Activated CD4-positive, alpha-beta T cell treated with anti-CD3 and anti-CD28 coated beads for 24 hours (primary cell): ENCODE measurements around the gene C19orf47.

Experiments
- DNase-seq, 2 donors: peaks; one replicate each; pipeline ENCODE4 v3.0.0-alpha.2; 2020; ENCODE audit warnings: low read depth in 2 of 2

The C19orf47 gene

DNA sequence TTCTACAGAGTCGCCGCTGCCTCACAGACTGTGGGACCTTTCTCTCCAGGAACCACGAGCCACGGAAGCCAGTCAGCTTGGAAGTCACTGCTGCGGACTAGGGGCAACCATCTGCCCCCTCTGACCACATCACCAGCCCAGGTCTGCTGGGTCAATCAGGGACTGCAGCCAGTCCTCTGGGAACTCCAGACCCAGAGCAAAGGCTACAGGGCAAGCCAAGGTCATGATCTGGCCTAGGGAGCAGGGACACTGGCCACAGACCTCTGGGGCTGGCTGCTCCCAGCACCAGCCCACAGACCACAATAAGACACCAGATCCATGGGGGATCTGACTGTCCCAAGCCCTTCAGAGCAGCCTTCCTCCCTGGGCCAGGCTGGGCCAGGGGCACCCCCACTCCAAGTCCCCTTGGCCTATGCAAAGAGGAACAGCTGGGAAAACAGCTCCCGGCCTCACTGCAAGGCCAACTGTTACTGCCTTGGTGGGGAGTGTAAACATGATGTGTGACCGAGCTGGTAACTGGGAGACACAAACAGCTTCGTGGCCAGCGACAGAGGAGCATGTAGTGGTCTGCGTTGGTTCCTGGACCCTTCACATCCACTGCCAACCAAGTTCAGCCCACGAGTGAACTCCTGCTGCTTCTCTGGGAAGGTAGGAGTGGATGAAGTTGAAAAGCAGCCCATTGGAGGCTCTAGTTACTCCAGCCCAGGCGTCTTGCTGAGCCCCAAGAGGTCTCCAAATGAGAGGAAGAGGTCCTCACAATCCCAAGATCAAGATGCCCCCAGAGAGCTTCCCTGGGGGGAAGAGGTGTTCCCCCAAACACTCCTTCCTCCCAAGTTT lies 64.6 kb downstream of the C19orf47 start:
- DNase-seq: no peak

DNA sequence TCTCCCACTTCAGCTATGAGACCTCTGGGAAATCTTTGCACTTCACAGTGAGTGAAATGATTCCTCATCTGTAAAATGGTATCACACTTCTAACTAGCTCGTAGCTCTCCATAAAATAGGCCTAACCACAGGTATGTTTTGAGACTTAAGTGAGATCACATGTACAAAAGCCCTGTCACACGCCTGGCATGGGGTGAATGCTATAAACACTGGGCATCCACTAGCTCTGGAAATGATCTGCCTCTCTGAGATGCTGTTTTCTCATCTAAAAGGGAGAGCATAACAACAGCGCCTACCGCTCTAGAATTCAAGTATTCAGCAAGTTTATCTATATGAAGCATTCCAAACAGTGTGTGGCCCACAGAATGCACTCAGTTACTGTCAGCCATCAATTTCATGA lies 65.3 kb downstream of the C19orf47 start:
- DNase-seq: no peak

DNA sequence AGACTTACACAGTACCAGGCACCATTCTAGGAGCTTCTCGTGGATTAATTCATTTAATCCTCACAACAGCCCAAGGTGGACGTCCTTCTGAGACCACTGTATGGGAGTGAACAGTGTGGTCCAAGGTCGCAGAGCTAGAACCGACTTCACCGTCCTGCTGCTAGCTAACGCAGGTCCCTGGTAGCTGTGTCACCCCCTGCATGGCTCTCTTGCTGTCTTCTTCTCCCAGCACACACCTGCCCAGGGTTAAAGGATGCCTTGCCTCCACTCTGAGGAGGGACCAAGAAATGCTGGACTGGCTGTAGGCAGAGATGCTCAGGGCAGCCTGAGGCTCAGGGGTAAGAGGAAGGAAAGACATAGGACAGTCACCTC lies 66.0 kb downstream of the C19orf47 start:
- DNase-seq: no peak

DNA sequence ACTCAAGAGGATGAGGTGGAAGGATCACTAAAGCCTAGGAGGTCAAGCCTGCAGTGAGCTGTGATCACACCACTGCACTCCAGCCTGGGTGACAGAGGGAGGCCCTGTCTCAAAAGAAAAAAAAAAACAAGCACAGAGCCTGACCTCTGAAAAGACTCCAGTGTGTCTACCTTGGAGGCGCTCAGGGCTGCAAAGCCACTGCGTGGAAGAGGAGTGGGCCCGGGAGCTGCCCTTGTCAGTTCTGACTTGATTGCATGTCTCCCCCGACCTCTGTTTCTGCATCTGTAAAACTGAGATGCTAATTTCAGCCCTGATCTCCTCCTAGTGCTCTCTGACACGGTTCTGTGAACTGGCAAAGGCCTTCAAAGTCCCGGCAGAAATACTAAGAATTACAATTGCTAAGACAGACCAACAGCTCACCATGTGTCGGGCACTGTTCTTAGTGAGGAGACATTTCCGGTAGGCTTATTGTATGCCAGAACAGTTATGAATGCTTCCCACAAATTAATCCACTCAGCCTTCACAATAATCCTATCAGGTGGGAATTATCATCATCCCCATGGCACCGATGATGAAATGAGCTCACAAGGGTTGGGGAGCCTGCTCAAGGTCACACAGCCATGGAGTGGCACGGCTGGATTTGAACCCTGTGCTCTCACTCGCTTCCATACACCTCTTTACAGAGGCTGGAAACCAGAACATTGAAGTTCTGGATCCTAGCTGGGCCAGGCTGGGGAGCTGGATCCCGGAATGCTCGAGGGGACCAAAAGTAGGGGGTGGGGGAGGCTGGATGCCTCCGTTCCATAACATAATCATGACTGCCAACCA lies 66.6 kb downstream of the C19orf47 start:
- no peak for DNase-seq

DNA sequence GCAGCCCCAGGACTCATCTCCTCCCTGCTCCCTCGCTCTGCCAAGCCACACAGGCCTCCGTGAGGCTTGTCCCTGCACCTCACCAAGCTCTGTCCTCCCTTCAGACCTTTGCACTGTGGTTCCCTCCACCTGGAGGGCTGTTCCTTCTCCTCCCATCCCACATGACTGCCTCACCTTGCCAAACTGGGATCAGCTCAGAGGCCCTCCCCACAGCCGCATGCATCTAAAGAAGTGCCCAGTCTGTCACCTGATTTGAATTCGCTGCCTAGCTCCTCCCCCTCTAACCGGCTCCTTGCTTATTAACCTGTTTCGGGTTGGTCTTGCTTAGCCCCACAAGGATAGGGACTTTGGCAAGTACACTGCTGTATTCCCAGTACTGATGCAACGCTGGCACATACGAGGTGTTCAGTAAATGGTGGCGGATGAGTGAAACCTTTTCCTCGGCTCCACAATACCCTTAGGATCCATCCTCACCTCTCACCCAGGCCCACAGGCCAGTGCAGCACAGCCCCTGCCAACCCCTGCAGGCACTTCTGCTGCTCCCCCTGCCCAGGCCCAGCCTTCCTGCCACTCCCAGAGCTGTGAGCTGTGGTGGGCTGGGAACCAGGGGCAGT lies 67.5 kb downstream of the C19orf47 start:
- DNase-seq: no peak

DNA sequence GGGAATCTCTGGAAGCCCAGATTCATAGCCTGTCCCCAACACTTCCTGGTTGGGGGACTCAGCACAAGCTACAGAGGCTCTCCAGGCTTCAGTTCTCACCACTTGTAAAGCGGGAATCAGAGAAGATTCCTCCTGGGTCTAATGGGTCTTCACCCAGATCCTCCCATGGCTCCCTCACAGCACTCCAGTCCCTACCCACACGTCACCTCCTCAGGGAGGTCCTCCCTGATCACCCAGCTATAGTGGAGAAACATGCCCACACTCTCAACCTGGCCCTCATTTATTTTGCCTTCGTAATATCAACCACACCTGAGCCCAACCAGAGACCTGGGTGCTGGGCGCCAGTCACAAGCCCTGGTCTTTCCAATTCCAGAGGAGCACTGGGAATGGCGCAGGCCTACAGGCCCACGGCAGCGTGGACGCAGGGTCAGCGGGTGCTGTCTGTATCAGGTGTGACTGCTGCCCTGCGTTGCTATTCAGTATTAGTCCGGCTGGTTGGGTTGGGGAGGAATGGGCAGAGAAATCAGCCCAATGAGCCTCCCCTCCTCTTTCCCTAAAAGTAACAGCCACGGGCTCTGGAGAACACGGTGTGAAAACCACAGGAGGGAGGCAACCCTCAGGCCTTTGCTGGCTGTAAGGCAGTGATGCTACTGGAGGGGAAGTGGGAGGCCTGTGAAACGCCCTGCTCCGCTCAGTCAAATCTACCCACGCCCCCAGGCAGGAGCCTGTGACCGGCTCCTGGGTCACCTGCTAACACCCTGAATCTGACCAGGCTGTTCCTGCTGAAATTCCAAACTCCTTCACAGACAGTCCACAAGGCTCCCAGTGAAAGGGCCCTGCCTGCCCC lies 68.2 kb downstream of the C19orf47 start:
- no peak for DNase-seq

DNA sequence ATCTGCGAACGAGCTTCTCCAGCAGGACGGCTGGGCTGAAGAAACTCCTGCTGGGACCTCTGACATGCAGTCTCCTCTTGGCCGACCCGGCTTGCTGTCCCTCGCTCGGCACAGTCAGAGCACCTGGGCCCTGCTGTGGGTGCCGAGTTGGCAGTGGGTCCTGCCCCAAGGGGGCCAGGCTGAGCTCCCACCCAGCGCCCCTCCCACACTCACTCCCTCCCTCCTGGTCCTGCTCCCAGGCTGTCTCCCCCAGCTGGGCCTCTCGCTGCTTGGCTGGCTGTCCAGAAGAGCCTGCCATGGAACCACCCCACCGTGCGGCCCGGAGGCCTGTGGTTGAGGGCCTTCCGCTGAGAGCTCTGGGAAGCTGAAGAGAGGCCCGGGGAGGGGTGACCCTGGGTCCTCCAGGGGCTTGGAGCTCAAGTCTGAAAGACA lies 69.1 kb downstream of the C19orf47 start:
- DNase-seq: no peak

DNA sequence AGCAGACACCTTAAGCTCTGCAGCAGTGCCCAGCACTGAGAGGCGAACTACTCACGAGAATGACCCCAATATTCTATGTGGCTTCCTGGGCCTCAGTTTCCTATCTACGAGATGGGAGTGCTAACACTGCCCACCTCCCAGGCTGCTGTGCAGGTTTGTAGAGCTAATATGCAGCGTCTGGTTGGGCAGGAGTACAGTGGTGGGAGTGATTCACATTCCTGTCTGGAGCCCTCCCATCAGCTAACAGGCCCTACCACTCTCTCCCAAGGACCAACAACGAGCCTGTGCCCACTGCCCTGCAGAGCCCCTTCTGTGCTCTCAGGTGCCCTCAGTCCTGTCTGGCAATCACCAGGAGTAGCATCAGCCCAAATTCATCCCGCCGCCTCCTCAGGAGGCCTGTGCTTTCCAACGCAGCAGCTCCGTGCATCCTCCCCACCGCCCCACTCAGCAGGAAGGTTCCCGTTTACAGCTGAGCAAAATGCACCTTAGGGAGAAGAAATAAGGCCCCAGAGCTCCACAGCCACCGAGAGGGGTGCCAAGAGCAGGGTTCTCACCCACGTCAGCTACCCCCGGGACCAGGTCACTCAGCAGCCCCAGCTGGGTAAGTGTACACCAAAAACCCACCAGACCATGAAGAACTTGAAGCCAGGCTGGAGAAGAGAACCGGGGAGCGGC lies 69.7 kb downstream of the C19orf47 start:
- no peak for DNase-seq

DNA sequence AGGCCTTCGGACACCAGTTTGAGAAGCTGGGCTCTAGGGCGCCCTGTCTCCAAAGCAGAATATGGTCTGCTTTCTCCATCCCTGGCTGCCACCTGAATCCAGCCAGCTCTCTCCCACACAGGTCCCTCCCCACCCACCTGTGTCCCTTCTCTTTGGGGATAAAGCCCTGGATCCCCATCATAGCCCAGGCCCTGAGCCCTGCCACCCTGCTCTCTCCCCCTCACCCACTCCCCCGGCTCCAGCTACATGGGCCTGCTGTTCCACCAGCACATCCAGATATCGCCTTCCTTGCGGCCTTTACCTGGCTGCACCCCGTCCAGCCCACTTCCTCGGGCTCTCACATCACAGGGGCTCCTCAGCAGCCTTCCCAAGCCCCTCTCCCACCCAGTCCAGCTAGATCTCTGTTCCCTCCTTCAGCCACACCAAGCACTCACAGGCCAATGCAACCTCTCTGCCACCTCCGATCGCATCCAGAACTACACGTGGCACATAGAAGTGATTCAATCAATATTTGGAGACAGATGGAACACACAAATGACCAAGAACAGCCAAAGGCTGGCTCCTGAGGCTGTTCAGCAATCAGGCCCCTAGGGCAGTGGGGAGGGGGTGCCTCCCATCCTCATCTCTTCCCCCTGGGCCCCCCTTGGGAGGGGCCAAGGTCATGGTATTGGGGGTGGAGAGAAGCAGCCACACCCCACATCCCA lies 70.7 kb downstream of the C19orf47 start:
- DNase-seq: no peak

DNA sequence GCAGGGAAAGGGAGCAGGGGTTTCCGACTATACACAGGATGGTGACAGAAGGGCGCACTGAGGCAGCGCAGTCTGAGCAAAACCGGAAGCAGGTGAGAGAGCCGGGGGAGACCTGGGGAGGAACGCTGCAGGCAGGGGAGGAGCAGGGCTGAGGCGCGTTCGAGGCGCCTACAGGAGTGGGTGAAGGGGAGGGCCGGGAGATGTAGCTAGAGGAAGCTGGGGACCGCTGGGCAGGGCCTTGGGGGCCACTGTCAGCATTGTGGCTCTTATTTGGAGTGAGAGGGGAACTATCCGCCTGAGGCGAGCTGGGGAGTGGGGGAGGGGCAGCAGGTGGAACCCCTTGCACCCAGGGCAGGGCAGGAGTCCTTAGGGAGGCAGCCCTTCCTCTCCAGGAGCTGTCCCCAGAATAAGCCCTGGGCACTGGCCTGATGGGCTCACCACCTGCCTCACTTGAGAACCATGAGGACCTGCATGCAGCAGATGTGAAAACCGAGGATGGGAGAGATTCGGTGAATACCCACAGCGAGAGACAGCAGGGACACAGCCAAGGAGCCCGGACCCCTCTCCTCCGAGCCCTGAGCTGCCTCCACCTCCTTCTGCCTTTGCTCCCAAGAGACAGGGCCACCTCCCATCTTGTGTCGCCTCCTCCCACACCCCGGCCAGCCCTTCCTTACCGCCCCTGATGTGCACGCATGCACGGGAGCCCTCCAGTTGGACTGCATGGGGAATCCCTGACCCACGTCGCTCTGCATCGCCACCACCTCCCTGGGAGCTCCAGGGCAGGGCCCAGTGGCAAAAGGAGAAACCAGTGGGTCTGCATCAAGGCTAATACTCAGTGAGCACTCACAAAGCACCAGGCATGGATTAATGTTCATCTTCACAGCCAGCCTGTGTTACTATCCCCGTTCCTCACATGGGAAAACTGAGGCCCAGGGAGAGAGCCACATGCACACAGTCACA lies 73.3 kb downstream of the C19orf47 start:
- peak; percentile 5 to 15 for DNase-seq

DNA sequence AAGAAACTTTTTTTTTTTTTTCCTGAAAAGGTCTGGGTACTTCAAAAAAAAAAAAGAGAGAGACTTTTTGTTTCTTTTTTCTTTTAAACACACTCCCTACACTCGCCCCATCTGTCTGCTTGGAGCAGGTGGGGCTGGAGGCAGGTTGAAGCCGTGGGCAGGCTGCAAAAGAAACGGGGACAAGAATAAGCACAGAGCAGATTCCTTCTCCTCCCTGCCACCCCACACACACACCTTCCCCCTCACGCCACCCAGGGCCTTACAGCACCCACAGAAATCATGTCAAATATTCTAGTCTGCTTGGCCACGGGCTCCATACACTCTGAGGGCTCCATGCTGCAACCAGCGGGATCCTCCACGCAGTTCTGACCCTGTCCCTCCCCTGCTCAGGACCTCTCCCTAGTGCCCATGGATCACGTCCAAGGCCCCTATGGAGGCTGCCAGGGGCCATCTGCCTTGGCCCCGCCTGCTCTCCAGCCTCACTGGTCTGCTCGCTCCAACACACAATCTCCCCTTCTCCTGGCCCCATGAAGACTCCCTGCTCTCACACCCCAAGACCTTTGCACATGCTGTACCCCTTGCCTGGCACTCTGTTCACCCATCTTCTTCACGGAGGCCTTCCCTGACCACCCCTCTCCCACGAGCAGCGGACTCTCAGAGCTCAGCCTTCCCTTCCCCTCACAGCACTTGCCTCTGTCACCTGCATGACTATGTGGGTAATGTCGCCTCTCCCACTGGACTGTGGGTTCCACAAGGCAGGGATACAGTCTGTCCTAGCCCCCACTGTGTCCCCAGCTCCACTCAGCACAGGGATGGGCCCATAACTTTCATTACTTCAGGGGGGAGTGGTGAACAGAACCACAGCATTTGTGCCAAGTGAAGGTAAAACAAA lies 74.5 kb downstream of the C19orf47 start:
- DNase-seq: no peak

DNA sequence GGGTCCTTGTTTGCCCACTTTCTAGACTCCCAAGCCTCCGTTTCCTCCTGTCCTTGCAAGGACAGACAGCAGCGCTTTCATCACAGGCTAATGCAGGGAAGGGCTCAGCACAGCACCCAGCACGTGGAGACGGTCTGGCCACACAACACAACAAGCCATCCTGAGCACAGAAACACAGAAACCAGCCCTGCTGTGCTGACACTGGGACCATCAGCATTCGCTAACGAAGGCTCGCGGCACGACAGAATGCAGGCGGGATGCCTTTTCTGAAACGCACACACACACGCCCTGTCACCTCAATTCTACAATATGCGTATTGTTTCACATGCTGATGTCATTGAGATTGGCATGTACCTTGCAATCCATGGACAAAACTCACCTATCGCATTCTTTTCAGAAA lies 75.9 kb downstream of the C19orf47 start:
- no peak for DNase-seq

DNA sequence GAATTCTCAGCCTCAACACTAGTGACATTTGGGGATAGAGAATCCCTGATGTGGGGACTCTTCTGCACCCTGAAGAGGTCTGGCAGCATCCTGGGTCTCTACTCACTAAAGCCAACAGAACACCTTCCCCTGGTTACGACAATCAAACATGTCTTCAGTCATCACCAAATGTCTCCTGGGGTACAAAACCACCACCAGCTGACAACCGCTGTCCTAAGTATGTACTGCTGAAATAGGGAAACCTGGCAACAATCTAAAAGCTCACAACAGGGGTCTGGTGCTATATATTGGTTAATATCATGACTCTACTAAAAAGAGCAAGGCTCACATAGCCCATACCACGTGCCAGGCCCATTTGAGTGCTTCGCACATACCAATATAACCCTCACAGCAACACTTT lies 76.5 kb downstream of the C19orf47 start:
- no peak for DNase-seq

DNA sequence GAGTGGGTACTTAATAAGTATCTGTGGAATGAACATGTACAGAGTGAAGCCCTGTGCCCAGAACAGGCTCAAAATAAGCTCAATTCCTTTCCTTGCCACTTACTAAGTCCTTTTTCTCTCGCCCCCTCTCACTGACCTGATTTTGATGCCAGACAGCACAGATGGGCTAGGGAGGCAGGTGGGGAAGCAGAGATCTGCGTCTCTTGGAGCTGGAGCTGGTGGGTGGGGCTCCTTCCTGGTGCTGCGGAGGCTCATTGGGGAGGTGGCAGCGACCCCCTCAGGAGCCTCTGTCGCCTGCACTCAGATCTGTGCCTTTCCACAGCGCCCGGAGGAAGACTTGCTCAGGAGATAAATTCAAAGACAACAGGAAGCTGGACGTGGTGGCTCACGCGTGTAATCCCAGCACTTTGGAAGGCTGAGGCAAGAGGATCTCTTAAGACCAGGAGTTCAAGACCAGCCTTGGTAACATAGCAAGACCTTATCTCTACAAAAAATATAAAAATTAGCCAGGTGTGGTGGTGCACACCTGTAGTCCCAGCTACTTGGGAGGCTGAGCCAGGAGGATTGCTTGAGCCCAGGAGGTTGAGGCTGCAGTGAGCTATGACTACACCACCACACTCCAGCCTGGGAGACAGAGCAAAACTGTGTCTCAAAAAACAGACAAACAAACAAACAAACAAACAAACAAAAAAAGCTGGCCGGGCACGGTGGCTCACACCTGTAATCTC lies 77.7 kb downstream of the C19orf47 start:
- DNase-seq: no peak
